HL-60 (cell line): ENCODE measurements around the gene SREBF1.

ENCODE experiments used
- GABPA ChIP-seq: IDR thresholded peaks from 2 replicates; pipeline ENCODE4 v1.6.1; 2012; ENCODE audit warnings: low read depth
- POLR2AphosphoS5 ChIP-seq: IDR thresholded peaks from 2 replicates; pipeline ENCODE4 v1.6.1; 2012; ENCODE audit warnings: low read depth
- SPI1 ChIP-seq: IDR thresholded peaks from 2 replicates; pipeline ENCODE4 v1.6.1; 2012; ENCODE audit warnings: low read depth, mild to moderate bottlenecking, borderline replicate concordance
- TF ChIP-seq, protein P1 (sequence below): IDR thresholded peaks from 2 replicates; pipeline ENCODE4 v1.6.1; 2012; ENCODE audit warnings: low read depth; ENCODE audit not compliant: insufficient replicate concordance
- TF ChIP-seq, protein P2 (sequence below): IDR thresholded peaks from one replicate; pipeline ENCODE4 v1.5.1; 2011; ENCODE audit warnings: low read length, control low read depth, inconsistent platforms; ENCODE audit not compliant: insufficient read depth

DNA sequence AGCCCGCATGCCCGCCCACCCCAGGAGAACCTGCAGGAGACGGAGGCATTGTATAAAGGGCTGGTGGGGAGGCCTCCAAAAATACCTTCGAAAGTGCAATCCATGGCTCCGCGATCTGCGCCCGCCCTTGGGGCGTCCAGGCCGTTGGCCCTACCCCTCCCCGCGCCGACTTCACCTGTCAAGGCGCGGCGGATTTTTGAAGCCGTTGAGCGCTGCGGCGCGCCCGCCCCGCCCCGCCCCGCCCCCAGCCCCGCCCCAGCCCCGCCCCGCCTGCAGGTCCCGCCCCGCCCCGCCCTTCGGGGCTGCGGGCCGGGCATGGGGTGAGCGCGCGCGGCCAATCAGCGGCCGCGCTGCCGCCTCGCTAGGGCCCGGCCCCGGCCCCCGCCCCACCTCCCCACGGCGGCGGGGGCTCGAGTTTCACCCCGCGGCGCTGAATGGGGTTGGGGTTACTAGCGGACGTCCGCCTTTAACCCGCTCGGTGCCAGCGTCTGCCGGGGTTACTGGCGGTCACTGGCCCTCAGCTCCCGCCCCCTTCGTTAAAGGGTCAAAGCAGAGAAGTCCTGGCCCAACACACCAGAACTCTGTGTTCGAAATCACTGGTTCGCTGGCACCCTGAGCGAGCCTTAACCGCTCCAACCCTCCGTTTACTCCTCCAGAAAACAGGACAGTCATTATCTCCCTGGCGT lies 13.2 kb downstream of the SREBF1 start:
- TF ChIP-seq GABPA (no peak), POLR2AphosphoS5 (0 out of 2 replicates have a peak, but pooled peaks have one; percentile 2), SPI1 (no peak)
- TF ChIP-seq, protein P1, sequence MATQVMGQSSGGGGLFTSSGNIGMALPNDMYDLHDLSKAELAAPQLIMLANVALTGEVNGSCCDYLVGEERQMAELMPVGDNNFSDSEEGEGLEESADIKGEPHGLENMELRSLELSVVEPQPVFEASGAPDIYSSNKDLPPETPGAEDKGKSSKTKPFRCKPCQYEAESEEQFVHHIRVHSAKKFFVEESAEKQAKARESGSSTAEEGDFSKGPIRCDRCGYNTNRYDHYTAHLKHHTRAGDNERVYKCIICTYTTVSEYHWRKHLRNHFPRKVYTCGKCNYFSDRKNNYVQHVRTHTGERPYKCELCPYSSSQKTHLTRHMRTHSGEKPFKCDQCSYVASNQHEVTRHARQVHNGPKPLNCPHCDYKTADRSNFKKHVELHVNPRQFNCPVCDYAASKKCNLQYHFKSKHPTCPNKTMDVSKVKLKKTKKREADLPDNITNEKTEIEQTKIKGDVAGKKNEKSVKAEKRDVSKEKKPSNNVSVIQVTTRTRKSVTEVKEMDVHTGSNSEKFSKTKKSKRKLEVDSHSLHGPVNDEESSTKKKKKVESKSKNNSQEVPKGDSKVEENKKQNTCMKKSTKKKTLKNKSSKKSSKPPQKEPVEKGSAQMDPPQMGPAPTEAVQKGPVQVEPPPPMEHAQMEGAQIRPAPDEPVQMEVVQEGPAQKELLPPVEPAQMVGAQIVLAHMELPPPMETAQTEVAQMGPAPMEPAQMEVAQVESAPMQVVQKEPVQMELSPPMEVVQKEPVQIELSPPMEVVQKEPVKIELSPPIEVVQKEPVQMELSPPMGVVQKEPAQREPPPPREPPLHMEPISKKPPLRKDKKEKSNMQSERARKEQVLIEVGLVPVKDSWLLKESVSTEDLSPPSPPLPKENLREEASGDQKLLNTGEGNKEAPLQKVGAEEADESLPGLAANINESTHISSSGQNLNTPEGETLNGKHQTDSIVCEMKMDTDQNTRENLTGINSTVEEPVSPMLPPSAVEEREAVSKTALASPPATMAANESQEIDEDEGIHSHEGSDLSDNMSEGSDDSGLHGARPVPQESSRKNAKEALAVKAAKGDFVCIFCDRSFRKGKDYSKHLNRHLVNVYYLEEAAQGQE: no peak
- TF ChIP-seq, protein P2, sequence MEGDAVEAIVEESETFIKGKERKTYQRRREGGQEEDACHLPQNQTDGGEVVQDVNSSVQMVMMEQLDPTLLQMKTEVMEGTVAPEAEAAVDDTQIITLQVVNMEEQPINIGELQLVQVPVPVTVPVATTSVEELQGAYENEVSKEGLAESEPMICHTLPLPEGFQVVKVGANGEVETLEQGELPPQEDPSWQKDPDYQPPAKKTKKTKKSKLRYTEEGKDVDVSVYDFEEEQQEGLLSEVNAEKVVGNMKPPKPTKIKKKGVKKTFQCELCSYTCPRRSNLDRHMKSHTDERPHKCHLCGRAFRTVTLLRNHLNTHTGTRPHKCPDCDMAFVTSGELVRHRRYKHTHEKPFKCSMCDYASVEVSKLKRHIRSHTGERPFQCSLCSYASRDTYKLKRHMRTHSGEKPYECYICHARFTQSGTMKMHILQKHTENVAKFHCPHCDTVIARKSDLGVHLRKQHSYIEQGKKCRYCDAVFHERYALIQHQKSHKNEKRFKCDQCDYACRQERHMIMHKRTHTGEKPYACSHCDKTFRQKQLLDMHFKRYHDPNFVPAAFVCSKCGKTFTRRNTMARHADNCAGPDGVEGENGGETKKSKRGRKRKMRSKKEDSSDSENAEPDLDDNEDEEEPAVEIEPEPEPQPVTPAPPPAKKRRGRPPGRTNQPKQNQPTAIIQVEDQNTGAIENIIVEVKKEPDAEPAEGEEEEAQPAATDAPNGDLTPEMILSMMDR: no peak
